GM18861 (cell line): Measurements from ENCODE around the gene PC.

Experiments used
- ATAC-seq: cut with Tn5 transposase; IDR thresholded peaks from one replicate; pipeline ENCODE4 v1.9.1; 2021; ENCODE audit not compliant: unreplicated experiment

PC gene

GRCh38 chr11:66887526-66887925, 70.7 kb downstream of the PC start:
- no peak for ATAC-seq

DNA sequence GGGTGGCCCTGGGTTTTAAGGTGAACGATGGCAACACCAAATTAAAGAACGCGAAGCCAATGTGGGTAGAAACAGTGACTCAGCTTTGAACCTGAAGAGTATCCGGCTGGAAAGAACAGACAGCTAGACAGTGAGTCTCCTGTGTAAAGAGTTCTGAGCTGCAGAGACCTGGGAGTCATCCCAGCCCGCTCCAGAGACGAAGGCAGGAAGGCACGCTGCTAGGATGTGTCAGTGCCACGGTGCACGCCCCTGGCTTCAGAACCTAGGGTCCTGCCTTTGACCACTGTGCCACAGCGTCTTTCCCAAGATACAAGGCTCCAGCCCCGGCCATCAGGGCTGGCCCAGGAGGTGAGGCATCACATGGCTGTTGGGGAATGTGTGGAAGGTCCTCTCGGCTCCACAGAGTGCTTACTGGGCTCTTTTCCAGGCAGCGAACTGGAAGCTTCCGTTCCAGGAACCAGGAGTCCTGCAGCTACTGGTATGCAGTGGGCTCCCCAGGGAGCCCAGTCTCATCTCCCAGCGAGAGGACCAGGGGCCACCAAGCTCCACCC, 71.4 kb downstream of the PC start:
- ATAC-seq, result no peak

DNA sequence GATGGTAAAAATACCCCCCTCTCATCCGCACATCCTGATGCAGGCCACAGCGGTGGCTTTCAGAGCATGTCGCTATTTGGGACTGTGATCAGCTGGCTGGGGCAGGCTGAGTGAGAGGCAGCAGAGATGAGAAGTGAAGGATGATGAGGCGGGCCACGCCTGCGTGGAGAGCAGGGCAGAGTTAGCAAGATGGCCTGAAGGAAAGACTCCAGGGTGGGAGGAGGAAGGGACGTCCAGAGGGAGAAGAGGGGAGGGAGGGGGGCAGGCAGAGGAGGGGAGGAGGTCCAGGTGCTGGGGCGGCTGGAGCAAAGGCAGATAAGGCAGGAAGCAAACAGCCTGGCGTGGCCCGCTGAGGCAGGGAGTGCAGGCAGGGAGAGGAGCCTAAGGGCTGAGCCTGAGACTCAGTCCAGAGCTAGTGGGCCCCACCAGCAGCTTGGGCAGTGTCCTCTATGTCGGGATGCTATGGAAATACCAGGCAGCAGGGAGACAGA, 72.2 kb downstream of the PC start:
- ATAC-seq, result no peak

DNA sequence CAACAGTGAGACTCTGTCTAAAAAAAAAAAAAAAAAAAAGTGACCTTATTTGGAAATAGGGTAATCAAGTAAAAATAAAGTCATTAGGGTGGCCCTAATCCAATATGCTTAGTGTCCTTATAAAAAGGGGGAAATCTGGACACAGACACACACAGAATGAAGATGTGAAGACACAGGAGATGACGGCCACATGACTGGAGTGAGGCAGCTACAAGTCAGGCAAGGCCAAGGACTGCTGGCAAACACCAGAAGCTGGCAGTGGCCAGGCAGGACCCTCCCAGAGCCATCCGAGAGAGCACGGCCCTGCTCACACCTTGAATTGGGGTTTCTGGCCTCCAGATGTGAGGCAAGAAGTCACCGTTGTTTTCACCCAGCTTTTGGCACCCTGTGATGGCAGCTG, 72.7 kb downstream of the PC start:
- ATAC-seq, result no peak

- no peak for ATAC-seq
Observed at GRCh38 chr11:66884443-66884842, 73.7 kb downstream of the PC start.

- no peak for ATAC-seq
Observed at GRCh38 chr11:66883016-66883965, 74.9 kb downstream of the PC start.

GRCh38 chr11:66882561-66883015, 75.6 kb downstream of the PC start:
- ATAC-seq, result no peak

GRCh38 chr11:66881927-66882452, 76.2 kb downstream of the PC start:
- ATAC-seq, result no peak

- ATAC-seq, result no peak
Observed at GRCh38 chr11:66881451-66881835, 76.7 kb downstream of the PC start.

GRCh38 chr11:66880496-66881450, 77.4 kb downstream of the PC start:
- no peak for ATAC-seq

GRCh38 chr11:66879999-66880398, 78.2 kb downstream of the PC start:
- no peak for ATAC-seq

DNA sequence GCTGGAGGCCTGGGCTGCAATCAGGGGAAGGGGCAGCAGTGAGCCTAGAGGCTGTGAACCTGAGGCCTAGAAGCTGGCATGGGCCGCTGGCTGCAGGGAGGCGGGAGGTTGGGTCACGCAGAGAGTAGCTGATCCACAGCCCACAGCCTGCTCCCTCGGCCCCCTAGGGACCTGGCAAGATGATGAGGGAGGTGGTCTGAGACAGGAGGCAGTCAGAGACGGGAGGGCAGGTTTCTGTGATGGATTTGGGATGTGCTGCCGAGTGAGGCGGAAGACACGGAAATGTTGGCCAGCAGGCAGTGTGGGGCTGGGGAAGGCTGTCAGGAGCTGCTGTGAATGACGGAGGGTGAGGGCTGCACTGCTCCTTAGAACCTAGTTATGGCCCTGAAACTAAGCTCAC, 78.6 kb downstream of the PC start:
- ATAC-seq, result no peak

DNA sequence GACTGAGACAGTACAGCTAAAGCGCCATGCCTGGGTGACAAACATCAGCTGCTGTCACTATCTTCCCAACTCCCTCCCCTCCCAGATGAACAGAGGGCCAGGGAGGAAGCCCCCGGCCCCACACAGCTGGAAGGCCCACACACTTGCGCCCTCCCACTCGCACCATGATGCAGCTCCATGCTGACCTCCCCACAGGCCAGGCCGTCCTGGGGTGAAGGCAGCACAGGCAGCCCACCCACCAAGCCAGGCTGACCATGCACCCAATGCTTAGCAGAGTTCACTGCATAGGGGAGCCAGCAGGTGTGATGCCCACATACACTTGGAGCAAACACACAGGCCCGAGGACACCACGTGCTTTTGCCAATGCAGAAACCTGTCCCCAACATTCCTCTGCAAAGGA, 79.2 kb downstream of the PC start:
- ATAC-seq, result no peak

DNA sequence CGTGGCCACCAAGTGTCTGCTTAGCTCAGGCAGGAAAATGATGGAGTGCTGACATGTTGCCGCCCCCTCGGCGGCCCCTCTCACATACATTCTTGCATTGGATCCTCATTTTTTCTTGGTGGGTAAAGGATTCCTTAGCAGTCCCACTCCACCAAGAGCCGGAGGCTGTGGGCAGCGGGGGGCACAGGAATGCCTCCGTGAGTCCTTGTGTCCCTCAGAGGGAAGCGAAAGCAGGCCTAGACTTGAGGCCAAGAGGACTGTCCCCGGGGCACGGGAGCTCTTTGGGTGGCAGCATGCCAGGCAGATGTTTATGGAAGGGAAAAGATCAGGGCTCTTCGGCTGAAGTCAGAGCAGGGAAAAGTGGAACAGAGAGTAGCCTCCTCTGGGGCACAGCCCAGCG, 79.7 kb downstream of the PC start:
- no peak for ATAC-seq

- no peak for ATAC-seq
Observed at GRCh38 chr11:66877588-66878385, 80.4 kb downstream of the PC start.

GRCh38 chr11:66875378-66875777, 82.8 kb downstream of the PC start:
- no peak for ATAC-seq

DNA sequence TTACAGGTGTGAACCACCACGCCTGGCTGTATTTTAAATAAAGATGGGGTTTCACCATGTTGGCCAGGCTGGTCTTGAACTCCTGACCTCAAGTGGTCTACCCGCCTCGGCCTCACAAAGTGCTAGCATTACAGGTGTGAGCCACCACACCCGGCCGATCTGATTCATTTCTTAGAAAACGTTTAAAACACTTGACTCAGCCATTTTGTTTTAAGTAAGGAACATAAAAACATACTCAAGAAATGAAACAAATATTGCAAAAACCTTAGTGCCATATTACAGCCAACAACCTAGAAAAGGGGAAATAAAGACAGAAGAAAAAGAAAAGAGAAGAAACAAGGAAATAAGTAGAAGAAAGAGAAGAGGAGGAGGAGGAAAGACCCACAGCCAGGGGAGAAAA, 84.0 kb downstream of the PC start:
- no peak for ATAC-seq

GRCh38 chr11:66871521-66871901, 86.7 kb downstream of the PC start:
- no peak for ATAC-seq

- ATAC-seq, result no peak
Observed at GRCh38 chr11:66870616-66871520, 87.3 kb downstream of the PC start.
